SK-N-SH treated with all-trans-retinoic acid at 6 μM for 48 hours (cell line): ENCODE measurements around the gene WWC1.

Source experiments
- CSDC2 ChIP-seq: fragments of 250-450 bp; sonication (Bioruptor Pico); IDR thresholded peaks from 2 replicates; pipeline ENCODE4 v1.5.0; 2020; ENCODE audit warnings: mild to moderate bottlenecking, moderate library complexity
- CSRNP3 ChIP-seq: fragments of 250-450 bp; sonication (Bioruptor Pico); IDR thresholded peaks from 2 replicates; pipeline ENCODE4 v1.5.1; 2021; ENCODE audit warnings: mild to moderate bottlenecking, moderate library complexity
- PATZ1 ChIP-seq: fragments of 250-450 bp; sonication (Bioruptor Pico); IDR thresholded peaks from 2 replicates; pipeline ENCODE4 v1.8.0; 2020; ENCODE audit warnings: mild to moderate bottlenecking, moderate library complexity, borderline replicate concordance
- TOX ChIP-seq: fragments of 250-450 bp; sonication (Bioruptor Pico); IDR thresholded peaks from 2 replicates; pipeline ENCODE4 v1.8.0; 2021; ENCODE audit warnings: mild to moderate bottlenecking, moderate library complexity, borderline replicate concordance
- TSHZ2 ChIP-seq: fragments of 250-450 bp; sonication (Bioruptor Pico); IDR thresholded peaks from 2 replicates; pipeline ENCODE4 v1.5.0; 2020; ENCODE audit warnings: mild to moderate bottlenecking, moderate library complexity
- ZFP3 ChIP-seq: fragments of 250-450 bp; sonication (Bioruptor Pico); IDR thresholded peaks from 2 replicates; pipeline ENCODE4 v1.5.0; 2020; ENCODE audit warnings: mild to moderate bottlenecking, moderate library complexity
- ZFP30 ChIP-seq: fragments of 450-650 bp; formaldehyde crosslinking; IDR thresholded peaks from 2 replicates; pipeline ENCODE4 v1.5.0; 2022; ENCODE audit warnings: mild to moderate bottlenecking, moderate library complexity

GRCh38 chr5:168477060-168477459, 185.6 kb downstream of the WWC1 start:
- TF ChIP-seq TSHZ2 (CRISPR knock-in tag) (no peak), CSRNP3 (CRISPR knock-in tag) (no peak), ZFP30 (CRISPR knock-in tag) (no peak), ZFP3 (CRISPR knock-in tag) (no peak), PATZ1 (CRISPR knock-in tag) (no peak), TOX (CRISPR knock-in tag) (no peak), CSDC2 (CRISPR knock-in tag) (no peak)
